ENCODE data around the gene PCDHGB7. TPM values are rescaled to one million over a fixed set of nuclear protein-coding genes. Genes with fewer than 3 reads are reported as not detected.

Gene PCDHGB7
- polyA plus RNA-seq, 1 donor from 2014 or later, result 5.1 TPM

DNA sequence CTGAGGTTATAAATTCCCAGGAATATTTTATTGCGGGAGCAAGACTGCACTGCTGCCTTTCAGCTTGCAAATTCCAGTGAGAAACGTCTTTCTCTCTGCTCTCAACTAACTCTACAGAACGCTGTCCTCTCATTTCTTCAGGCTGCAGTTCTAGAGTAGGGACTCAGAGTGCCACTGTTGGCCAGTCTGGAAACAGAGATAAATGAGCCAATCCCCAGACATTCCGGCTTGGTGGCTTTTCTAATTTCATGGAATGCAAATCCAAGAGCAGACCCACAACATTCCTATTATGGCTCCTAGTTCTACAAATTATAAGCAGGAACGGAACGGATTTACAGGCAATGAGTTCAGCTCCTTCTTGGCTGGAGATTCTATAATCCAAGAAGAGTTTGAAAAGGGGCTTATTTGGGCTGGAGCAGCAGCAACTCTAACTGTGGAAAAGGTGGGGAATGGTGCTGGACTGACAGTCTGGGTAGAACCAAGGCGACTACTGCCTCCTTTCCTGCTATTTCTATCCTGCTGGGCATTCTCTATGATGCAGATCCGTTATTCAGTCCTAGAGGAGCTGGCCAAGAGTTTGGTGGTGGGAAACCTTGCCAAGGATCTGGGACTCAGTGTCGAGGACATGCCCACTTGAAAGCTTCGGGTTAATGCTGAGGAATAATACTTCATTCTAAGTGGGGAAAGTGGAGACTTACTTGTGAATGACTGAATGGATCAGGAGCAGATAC lies 22.1 kb downstream of the PCDHGB7 start:
- Histone ChIP-seq H3K9me2 (ENCODE audit: insufficient read depth, low read length) (no peaks in the 10 kb centered on the region), H3K27ac (ENCODE audit: low read length) (no peak overlapping the region), H3K36me3 (ENCODE audit: insufficient read depth, low read length) (peaks cover 18% of the 10 kb centered on the region), H3K4me2 (ENCODE audit: low read length) (no peak overlapping the region), H4K20me1 (ENCODE audit: insufficient read depth) (no peaks in the 10 kb centered on the region), H3K27me3 (ENCODE audit: insufficient read depth, low read depth, low read length) (no peaks in the 10 kb centered on the region), H3K9ac (ENCODE audit: low read length) (no peak overlapping the region), H3K79me2 (replicated peaks; ENCODE audit: insufficient read depth, low read length) (peaks cover 33% of the 10 kb centered on the region), H3F3A (ENCODE audit: insufficient read depth, low read length, poor library complexity, severe bottlenecking) (no peaks in the 10 kb centered on the region), H3K9me3 (ENCODE audit: low read length) (peaks cover 43% of the 10 kb centered on the region), H3K4me3 (ENCODE audit: low read length) (no peak overlapping the region), H2AFZ (ENCODE audit: low read depth, low read length) (no peak overlapping the region)
- TF ChIP-seq SMC3 (conservative IDR thresholded peaks at IDR 0.05; ENCODE audit: poor library complexity), result no peak
- no peak for TF ChIP-seq REST (IDR thresholded peaks at IDR 0.05; ENCODE audit: borderline replicate concordance)
- TF ChIP-seq MXI1 (conservative IDR thresholded peaks at IDR 0.05; ENCODE audit: poor library complexity, severe bottlenecking), result no peak
- no peak for TF ChIP-seq EP300 (conservative IDR thresholded peaks at IDR 0.05; ENCODE audit: poor library complexity, severe bottlenecking)
- no peak for TF ChIP-seq EZH2 (IDR thresholded peaks at IDR 0.05; ENCODE audit: borderline replicate concordance, insufficient read depth, low read length, poor library complexity, severe bottlenecking)
- TF ChIP-seq TAF1 (IDR thresholded peaks at IDR 0.05; ENCODE audit: low read depth), result no peak
- no peak for TF ChIP-seq RAD21 (conservative IDR thresholded peaks at IDR 0.05)
- TF ChIP-seq CTCF (IDR thresholded peaks at IDR 0.05; ENCODE audit: poor library complexity, severe bottlenecking), result no peak
- no peak for TF ChIP-seq POLR2AphosphoS5 (IDR thresholded peaks at IDR 0.05)

DNA sequence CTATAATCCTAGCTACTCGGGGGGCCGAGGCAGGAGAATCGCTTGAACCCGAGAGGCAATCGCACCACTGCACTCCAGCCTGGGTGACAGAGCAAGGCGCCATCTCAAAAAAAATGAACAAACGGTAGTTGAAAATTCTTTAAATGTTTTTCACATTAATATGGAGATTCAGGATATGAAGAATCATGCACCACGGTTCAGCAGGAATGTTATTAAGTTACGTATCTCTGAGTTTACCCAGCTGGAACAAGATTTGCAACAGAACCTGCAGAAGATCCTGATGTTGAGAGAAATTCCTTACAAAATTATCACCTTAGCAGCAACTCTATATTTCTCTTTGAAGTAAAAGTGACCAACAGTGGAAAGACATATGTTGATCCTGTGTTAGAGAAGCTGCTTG lies 22.9 kb downstream of the PCDHGB7 start:
- Histone ChIP-seq H3K4me3 (ENCODE audit: low read length) (no peak overlapping the region), H2AFZ (ENCODE audit: low read depth, low read length) (no peak overlapping the region), H3K9me2 (ENCODE audit: insufficient read depth, low read length) (no peaks in the 10 kb centered on the region), H3K27me3 (ENCODE audit: insufficient read depth, low read depth, low read length) (no peaks in the 10 kb centered on the region), H3K9ac (ENCODE audit: low read length) (no peak overlapping the region), H3K27ac (ENCODE audit: low read length) (no peak overlapping the region), H3K9me3 (ENCODE audit: low read length) (peaks cover 46% of the 10 kb centered on the region), H3F3A (ENCODE audit: insufficient read depth, low read length, poor library complexity, severe bottlenecking) (no peaks in the 10 kb centered on the region), H3K36me3 (ENCODE audit: insufficient read depth, low read length) (peaks cover 18% of the 10 kb centered on the region), H3K79me2 (replicated peaks; ENCODE audit: insufficient read depth, low read length) (peaks cover 40% of the 10 kb centered on the region), H3K4me2 (ENCODE audit: low read length) (no peak overlapping the region), H4K20me1 (ENCODE audit: insufficient read depth) (no peaks in the 10 kb centered on the region)
- TF ChIP-seq MXI1 (conservative IDR thresholded peaks at IDR 0.05; ENCODE audit: poor library complexity, severe bottlenecking) (no peak), CTCF (IDR thresholded peaks at IDR 0.05; ENCODE audit: poor library complexity, severe bottlenecking) (no peak), TAF1 (IDR thresholded peaks at IDR 0.05; ENCODE audit: low read depth) (no peak)

Measured in neural cell (in vitro differentiated cells).